ENCODE data around the gene RNF5. TPM values are rescaled to one million over a fixed set of nuclear protein-coding genes. Genes with fewer than 3 reads are reported as not detected.

RNF5 gene
- polyA plus RNA-seq, 1 experiment, result 33.3 TPM

GRCh38 chr6:32167761-32168262 is 10.4 kb upstream of the RNF5 start:
- peak overlapping the region; percentile 11 for H3K27ac ChIP-seq (ENCODE audit: low read depth, low read length)
- no peaks in the 10 kb centered on the region for H3K27me3 ChIP-seq (ENCODE audit: control insufficient read depth, insufficient read depth, low read length)
- POLR2A ChIA-PET, result no interaction called here
- CTCF ChIA-PET, result no interaction called here
- H3K9me3 ChIP-seq (ENCODE audit: control insufficient read depth, insufficient read depth, low read length), result no peaks in the 10 kb centered on the region
- no peak for DNase-seq (ENCODE audit: low read depth, low spot score)
- TF ChIP-seq, protein P1, sequence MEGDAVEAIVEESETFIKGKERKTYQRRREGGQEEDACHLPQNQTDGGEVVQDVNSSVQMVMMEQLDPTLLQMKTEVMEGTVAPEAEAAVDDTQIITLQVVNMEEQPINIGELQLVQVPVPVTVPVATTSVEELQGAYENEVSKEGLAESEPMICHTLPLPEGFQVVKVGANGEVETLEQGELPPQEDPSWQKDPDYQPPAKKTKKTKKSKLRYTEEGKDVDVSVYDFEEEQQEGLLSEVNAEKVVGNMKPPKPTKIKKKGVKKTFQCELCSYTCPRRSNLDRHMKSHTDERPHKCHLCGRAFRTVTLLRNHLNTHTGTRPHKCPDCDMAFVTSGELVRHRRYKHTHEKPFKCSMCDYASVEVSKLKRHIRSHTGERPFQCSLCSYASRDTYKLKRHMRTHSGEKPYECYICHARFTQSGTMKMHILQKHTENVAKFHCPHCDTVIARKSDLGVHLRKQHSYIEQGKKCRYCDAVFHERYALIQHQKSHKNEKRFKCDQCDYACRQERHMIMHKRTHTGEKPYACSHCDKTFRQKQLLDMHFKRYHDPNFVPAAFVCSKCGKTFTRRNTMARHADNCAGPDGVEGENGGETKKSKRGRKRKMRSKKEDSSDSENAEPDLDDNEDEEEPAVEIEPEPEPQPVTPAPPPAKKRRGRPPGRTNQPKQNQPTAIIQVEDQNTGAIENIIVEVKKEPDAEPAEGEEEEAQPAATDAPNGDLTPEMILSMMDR (IDR thresholded peaks at IDR 0.05; ENCODE audit: low read depth, low read length), result no peak
- H3K4me3 ChIP-seq (ENCODE audit: low read depth, low read length), result no peak overlapping the region

DNA sequence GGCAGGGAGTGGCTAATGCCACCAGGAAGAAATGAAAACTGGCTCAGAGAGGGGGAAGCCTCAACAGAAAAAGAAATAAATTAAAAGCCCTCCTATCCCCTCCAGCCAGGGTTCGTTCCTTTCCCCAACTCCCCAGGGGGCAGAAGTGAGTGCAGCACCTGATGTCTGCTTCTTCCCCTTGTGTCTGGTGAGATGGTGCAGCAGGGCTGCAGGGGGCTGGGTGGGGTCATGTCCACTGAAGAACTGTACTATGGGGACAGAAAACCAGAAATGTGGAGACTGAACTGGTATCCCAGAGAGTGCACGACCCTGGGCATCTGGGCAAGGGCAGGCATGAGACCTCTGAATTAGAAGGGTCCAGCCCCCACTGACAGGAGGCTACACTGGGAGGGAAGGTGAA is 9.9 kb upstream of the RNF5 start:
- Histone ChIP-seq H3K9me3 (ENCODE audit: control insufficient read depth, insufficient read depth, low read length) (no peaks in the 10 kb centered on the region), H3K27me3 (ENCODE audit: control insufficient read depth, insufficient read depth, low read length) (no peaks in the 10 kb centered on the region), H3K4me3 (ENCODE audit: low read depth, low read length) (no peak overlapping the region), H3K27ac (ENCODE audit: low read depth, low read length) (peak overlapping the region; percentile 11)
- TF ChIP-seq, protein P1 (IDR thresholded peaks at IDR 0.05; ENCODE audit: low read depth, low read length), result no peak
- POLR2A ChIA-PET, result interaction anchor here (0.6 kb wide), 1 partner anchor 1343 kb away, joined by 5 read pairs; no protein-coding TSS in a partner anchor
- CTCF ChIA-PET, result no interaction called here
- DNase-seq (ENCODE audit: low read depth, low spot score), result no peak

- Histone ChIP-seq H3K27ac (ENCODE audit: low read depth, low read length) (no peak overlapping the region), H3K4me3 (ENCODE audit: low read depth, low read length) (no peak overlapping the region), H3K9me3 (ENCODE audit: control insufficient read depth, insufficient read depth, low read length) (no peaks in the 10 kb centered on the region), H3K27me3 (ENCODE audit: control insufficient read depth, insufficient read depth, low read length) (no peaks in the 10 kb centered on the region)
- CTCF ChIA-PET, result interaction anchor here (1.6 kb wide), 1 partner anchor 50 kb away, joined by 4 read pairs; no protein-coding TSS in a partner anchor
- DNase-seq (ENCODE audit: low read depth, low spot score), result no peak
- TF ChIP-seq, protein P1 (IDR thresholded peaks at IDR 0.05; ENCODE audit: low read depth, low read length), result no peak
- POLR2A ChIA-PET, result interaction anchor here (0.6 kb wide), 1 partner anchor 1343 kb away, joined by 5 read pairs; no protein-coding TSS in a partner anchor
Observed at GRCh38 chr6:32168807-32169591, 9.2 kb upstream of the RNF5 start.

DNA sequence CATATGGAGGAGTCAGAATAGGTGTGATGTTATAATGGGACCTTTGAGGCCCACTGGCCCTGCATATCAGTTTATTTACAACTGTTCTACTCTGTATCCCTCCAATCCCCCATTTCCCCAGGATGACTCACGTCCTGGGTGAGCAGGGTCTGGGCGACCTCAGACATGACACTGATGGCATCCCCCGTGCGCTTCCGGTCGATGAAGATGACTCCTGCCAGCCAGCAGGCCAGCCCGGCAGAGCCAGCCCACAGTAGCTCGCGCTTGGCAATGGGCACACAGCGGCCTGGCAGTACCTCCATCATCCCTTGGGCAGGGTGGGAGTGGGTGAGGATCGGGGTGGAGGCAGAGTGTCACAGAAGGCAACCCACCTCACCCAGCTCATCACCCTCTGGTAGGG is 7.9 kb upstream of the RNF5 start:
- H3K27ac ChIP-seq (ENCODE audit: low read depth, low read length), result no peak overlapping the region
- TF ChIP-seq, protein P1 (IDR thresholded peaks at IDR 0.05; ENCODE audit: low read depth, low read length), result no peak
- CTCF ChIA-PET, result interaction anchor here (1.6 kb wide), 1 partner anchor 52 kb away, joined by 4 read pairs; no protein-coding TSS in a partner anchor
- no peak overlapping the region for H3K4me3 ChIP-seq (ENCODE audit: low read depth, low read length)
- H3K9me3 ChIP-seq (ENCODE audit: control insufficient read depth, insufficient read depth, low read length), result no peaks in the 10 kb centered on the region
- no peak for DNase-seq (ENCODE audit: low read depth, low spot score)
- POLR2A ChIA-PET, result no interaction called here
- no peaks in the 10 kb centered on the region for H3K27me3 ChIP-seq (ENCODE audit: control insufficient read depth, insufficient read depth, low read length)

GRCh38 chr6:32171234-32171633 is 7.0 kb upstream of the RNF5 start:
- DNase-seq (ENCODE audit: low read depth, low spot score), result no peak
- no peak overlapping the region for H3K4me3 ChIP-seq (ENCODE audit: low read depth, low read length)
- peaks cover 3% of the 10 kb centered on the region; the same call in 1 of the 2 replicates for H3K9me3 ChIP-seq (ENCODE audit: control insufficient read depth, insufficient read depth, low read length)
- H3K27me3 ChIP-seq (ENCODE audit: control insufficient read depth, insufficient read depth, low read length), result no peaks in the 10 kb centered on the region
- ChIA-PET POLR2A (no interaction called here), CTCF (no interaction called here)
- H3K27ac ChIP-seq (ENCODE audit: low read depth, low read length), result no peak overlapping the region
- TF ChIP-seq, protein P1 (IDR thresholded peaks at IDR 0.05; ENCODE audit: low read depth, low read length), result no peak

Measured in AG04450 (cell line).